NCI-H2171 treated with DMSO at 0.1 percent for 48 hours (cell line): ENCODE results near the gene PAK1IP1.
"Not testable (repeated sequence)": the region's sequence is repeated elsewhere in the genome, so short reads cannot be mapped to it uniquely, and the experiment has no call there.

Source experiments
- DNase-seq: peaks from one replicate; lab custom pipeline; 2025; lab: John Stamatoyannopoulos, UW

PAK1IP1 gene

GRCh38 chr6:10692965-10693538 is 1.7 kb upstream of the PAK1IP1 start:
- no peak for DNase-seq

DNA sequence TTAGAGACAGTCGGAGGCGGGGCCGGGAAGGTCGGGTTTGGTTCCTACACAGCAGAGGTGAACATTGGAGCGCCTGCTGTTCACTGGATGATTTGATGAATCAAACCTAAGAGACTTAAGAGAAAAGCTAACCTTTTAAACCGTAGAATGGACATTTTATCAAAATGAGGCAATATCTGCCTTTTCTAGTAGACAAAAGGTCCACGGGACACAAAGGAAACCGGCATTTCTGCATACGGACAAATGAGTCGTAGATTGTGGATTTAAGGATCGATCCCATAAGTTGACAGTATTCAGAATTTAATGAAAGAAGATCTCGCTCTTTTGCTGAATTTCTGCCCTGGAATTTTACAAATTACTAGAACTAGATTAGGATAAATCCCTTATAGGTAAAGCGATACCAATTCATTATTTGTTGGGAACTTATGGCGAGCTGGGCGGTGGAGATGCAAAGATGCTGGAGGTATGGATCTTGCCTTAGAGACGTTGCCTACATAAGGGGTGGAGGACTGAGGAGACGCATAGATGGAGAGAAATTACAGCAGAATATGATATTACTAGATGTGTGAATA is 400 bp downstream of the PAK1IP1 start:
- peak; percentile 38 for DNase-seq

GRCh38 chr6:10696655-10697054 is 1.9 kb downstream of the PAK1IP1 start:
- DNase-seq = no peak

- no peak for DNase-seq
Observed at GRCh38 chr6:10713962-10714361, 19.2 kb downstream of the PAK1IP1 start.

DNA sequence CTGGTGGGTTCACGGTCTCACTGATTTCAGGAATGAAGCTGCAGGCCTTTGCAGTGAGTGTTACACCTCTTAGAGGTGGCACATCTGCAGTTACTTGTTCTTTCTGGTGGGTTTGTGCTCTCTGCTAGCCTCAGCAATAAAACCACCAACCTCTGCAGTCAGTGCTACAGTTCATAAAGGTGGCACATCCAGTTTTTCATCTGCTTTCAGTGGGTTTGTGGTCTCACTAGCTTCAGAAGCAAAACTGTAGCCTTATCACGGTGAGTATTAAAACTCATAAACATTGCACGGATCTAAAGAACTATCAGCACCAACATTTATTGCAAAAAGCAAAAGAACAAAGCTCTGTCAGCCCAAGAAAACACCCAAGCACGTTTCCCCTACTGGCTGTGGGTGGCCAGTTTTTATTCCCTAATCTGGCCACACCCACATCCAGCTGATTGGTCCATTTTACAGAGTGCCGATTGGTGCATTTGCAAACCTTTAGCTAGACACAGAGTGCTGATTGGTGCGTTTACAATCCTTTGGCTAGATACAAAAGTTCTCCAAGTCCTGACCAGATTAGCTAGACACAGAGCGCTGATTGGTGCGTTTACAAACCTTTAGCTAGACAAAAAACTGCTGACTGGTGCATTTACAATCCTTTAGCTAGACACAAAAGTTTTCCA is 24.7 kb downstream of the PAK1IP1 start:
- DNase-seq = peak; percentile 30

DNA sequence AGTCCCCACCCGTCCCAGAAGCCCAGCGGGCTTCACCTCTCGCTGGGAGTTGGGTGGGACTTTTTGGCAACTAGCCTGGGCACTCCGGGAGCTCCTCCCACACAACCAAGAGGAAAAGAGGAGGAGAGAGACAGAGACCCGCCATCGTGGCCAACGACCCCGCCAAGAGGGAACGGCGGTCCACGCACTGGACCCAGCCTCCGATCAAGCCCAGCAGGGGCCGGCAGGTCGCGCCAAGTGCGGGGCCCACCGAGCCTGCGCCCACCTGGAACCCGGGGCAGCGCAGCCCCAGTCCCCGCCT is 25.1 kb downstream of the PAK1IP1 start:
- no peak for DNase-seq

DNA sequence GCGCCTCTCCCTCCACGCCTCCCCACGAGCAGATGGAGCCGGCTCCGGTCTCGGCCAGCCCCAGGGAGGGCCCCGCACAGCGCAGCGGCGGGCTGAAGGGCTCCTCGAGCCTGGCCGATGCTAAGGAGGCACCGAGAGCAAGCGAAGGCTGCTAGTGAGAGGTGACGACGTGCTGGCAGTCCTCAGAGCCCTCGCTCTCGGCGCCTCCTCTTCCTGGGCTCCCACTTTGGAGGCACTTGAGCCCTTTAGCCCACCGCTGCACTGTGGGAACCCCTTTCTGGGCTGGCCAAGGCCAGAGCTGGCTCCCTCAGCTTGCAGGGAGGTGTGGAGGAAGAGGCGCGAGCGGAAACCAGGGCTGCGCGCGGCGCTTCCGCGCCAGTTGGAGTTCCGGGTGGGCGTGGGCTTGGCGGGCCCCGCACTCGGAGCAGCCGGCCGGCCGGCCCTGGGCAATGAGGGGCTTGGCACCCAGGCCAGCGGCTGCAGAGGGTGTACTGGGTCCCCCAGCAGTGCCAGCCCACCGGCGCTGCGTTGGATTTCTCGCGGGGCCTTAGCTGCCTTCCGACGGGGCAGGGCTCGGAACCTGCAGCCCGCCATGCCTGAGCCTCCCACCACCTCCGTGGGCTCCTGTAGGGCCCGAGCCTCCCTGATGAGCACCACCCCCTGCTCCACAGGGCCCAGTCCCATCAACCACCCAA is 25.6 kb downstream of the PAK1IP1 start:
- DNase-seq = peak; percentile 33

GRCh38 chr6:10720960-10721849 is 26.4 kb downstream of the PAK1IP1 start:
- peak; percentile 29 for DNase-seq

DNA sequence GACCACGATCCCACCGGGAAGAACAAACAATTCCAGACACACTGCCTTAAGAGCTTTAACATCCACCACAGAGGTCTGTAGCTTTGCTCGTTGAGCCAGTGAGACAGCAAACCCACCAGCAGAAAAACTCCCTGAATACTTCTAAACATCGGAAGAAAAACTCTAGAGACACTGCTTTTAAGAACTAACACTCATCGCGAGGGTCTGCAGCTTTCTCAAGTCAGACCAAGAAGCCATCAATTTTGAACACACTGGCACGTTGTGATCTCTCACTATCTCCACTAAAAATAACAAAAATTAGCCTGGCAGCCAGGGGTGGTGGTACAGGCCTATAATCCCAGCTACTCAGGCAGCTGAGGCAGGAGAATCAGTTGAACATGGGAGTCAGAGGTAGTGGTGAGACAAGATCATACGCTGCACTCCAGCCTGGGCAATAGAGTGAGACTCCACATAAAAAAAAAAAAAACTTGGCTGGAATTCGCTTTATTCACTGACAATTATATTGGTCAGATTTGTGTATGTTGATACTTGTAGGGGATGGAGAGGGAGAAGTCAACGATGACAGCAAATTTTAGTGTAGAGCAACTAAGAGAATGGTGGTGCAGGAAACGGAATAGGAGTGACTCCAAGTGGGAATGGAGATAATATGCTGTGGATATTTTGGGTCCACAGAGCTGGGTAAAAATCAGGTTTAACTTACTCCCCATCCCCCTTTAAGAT is 27.2 kb downstream of the PAK1IP1 start:
- DNase-seq = no peak

DNA sequence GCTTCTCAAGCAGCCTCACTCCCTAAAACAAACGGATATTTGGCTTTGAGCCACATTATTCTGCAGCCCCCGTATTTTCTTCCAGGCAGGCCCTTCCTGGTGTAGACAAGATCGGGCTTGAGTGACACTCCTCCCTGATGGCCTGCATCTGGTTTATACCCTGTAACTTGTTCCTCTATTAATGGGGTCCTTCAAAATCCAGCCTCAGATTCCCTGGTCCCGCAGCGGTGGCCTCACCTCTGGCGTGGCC is 27.7 kb downstream of the PAK1IP1 start:
- DNase-seq = peak; percentile 70

DNA sequence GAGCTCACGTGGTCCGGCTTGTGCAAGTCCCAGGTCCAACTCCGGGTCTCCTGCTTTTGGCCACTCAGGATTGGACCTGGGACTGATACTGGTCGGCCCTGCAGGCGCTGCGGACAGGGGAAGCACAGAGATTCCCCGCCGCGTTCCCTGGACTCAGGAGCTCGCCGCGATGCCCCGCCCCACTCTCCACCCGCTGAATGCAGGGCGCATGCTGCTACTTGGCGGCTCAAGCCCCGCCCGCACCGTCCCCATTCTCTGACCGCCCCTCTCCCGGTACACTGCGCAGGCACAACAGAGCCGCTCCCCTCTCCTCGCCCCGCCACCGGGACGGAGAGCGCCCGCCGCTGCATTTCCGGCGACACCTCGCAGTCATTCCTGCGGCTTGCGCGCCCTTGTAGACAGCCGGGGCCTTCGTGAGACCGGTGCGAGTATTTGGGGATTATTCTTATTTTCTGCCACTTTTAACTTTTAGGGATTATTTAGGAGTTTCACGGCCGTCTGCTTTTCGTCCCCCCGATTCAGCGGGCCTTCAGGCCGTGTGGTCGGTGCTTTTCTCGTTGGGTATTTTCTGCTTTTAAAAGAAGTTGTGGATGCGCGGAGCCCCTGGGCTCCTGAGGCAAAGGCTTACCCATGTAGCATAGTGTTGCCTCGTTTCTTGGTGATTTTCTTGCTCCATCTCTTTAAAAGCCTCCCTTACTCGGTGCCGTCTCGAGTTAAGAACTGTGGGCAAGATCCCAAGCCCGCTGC is 28.2 kb downstream of the PAK1IP1 start, which contains the start of gene TMEM14C:
Gene TMEM14C, plus strand, starts transcription at position 251 of the 747 bp plus-strand sequence. CDS start 1,544 bp downstream, outside the sequence.
- peak; percentile 92 for DNase-seq

DNA sequence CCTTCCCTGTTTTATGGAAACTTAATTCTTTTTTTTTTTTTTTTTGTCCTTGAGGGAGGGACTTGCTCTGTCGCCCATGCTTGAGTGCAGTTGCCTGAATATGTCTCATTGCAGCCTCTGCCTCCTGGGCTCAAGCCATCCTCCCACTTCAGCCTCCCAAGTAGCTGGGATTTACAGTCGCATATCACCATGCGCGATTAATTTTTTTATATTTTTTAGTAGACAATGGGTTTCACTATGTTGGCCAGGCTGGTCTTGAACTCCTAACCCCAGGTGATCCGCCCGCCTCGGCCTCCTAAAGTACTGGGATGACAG is 28.8 kb downstream of the PAK1IP1 start:
- DNase-seq = peak; percentile 33

- no peak for DNase-seq
Observed at GRCh38 chr6:10725044-10725443, 30.3 kb downstream of the PAK1IP1 start.

GRCh38 chr6:10725716-10726115 is 30.9 kb downstream of the PAK1IP1 start:
- no peak for DNase-seq

DNA sequence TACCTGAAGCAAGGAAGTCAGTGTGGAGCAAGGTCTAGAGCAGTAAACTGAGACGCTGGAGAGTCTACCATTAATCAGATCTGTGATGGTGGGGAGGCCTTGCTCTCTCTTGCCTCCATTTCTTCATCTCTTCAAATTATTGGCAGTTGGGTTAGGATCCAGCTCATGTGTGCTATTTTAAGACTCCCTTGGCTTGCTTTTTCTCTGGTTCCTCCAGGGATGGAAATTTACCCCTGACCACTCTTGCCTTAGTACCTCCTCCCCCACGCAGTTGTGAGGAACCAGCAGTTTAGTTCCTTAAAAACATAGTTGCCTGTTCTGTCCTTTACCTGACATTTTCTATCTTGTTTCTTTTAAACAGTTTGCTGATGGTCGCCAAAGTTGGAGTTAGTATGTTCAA is 35.5 kb downstream of the PAK1IP1 start:
- DNase-seq = no peak

DNA sequence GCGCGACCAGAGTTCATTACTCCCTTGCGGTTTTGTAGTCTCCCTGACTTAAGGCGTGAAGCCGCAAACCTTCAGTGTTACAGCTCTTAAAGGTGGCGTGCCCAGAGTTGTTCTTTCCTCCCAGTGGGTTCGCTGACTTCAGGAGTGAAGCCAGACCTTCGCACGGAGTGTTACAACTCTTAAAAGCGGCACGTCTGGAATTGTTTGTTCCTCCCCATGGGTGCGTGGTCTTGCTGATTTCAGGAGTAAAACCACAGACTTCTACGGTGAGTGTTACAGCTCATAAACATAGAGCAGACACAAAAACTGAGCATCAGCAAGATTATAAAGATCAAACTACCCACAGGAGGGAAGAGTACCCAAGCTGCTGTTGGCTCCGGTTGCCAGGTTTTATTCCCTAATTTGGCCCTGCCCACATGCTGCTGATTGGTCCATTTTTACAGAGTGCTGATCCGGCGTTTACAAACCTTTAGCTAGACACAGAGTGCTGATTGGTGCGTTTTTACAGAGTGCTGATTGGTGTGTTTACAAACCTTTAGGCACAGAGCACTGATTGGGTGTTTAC is 38.5 kb downstream of the PAK1IP1 start:
- no peak for DNase-seq

- no peak for DNase-seq
Observed at GRCh38 chr6:10733863-10734262, 39.1 kb downstream of the PAK1IP1 start.

DNA sequence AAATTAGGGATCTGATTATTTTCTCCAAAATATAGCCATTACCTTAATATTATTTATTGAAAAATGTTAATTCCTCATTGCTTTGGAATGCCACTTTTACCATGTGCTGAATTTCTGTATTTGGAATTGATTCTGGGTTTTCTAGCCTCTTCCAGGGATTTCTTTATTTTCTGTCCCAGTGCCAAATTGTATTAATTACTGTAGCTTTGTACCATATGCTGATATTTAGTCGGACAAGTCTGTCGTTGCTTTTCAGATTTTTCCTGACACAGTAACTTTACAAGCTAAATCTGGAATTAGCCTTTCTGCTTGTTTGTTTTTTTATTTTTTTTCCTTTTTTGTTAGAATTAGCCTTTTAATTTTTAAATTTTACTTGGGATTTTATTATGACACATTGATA is 42.0 kb downstream of the PAK1IP1 start:
- DNase-seq = peak; percentile 41

GRCh38 chr6:10740061-10740460 is 45.3 kb downstream of the PAK1IP1 start:
- DNase-seq = no peak

GRCh38 chr6:10741643-10742042 is 46.9 kb downstream of the PAK1IP1 start:
- not testable (repeated sequence) for DNase-seq

DNA sequence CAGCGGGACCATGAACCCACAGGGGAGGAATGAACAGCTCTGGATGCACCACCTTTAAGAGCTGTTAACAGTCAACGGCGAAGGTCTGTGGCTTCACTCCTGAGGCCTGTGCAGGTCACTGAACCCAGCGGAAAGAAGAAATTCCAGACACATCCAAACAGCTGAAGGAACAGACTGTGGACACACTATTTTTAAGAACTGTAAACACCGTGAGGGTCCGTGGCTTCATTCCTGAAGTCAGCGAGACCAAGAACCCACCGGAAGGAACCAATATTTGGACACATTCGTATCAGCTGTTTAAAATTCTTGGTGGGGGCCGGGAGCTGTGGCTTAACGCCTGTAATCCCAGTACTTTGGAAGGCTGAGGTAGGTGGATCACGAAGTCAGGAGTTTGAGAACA is 47.5 kb downstream of the PAK1IP1 start:
- no peak for DNase-seq
